ENCODE data around the gene MROH2A.

DNA sequence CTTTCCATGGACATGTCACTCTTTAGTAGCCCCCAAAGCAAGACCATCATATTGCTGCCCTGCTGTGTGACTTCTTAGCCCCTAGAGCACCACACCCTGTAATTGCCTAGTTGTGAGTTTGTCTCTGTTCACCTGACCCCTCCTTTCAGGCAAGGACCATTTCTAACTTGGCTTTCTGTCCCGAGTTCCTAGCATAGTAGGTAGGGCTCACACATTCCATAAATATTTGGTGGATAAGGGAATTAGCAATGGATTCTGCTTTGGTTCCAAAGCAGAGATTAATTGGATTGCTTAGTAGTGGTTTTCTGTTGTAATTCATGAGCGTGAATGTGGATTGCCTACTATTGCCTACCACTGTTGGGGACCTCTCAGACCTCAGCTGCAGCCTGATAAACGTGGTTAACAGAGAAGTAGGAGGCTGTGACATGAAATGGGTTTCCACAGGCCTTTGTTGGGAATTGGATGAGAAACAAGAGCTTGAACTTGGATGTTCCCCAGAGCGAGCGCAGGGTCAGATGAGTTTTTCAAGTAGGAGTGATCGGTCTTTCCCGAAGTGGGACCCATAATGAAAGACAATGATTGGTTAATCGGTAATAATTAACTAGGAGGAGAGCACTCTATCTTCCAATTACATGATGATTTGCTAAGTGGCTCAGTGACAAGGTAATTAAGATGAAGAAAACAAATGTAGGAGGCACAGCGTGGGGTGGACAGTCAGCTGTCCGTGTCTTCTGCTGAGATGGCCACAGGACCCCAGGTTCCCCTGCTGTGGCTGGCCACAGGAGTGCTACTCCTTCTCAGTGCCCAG lies 31.5 kb upstream of the MROH2A start:
- TF ChIP-seq, protein P1, sequence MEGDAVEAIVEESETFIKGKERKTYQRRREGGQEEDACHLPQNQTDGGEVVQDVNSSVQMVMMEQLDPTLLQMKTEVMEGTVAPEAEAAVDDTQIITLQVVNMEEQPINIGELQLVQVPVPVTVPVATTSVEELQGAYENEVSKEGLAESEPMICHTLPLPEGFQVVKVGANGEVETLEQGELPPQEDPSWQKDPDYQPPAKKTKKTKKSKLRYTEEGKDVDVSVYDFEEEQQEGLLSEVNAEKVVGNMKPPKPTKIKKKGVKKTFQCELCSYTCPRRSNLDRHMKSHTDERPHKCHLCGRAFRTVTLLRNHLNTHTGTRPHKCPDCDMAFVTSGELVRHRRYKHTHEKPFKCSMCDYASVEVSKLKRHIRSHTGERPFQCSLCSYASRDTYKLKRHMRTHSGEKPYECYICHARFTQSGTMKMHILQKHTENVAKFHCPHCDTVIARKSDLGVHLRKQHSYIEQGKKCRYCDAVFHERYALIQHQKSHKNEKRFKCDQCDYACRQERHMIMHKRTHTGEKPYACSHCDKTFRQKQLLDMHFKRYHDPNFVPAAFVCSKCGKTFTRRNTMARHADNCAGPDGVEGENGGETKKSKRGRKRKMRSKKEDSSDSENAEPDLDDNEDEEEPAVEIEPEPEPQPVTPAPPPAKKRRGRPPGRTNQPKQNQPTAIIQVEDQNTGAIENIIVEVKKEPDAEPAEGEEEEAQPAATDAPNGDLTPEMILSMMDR (IDR thresholded peaks at IDR 0.05): no peak
- TF ChIP-seq POLR2A (IDR thresholded peaks at IDR 0.05): no peak
